ENCODE data around the gene SF3B4.

SF3B4 gene

DNA sequence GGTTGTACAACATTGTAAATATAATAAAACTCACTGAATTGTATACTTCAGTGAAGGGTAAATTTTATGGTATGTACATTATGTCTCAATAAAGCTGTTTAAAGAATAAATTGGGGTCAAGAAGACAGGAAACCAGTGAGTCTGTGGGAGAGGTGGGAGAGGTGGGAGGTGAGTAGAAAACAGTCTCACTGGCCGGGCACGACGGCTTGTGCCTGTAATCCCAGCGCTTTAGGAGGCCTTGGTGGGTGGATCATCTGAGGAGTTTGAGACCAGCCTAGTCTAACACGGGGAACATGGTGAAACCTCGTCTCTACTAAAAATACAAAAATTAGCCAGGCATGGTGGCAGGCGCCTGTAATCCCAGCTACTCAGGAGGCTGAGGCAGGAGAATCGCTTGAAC, 4.9 kb upstream of the SF3B4 start:
- DNase-seq (ENCODE audit: low read depth in 2 of 2) = no peak

DNA sequence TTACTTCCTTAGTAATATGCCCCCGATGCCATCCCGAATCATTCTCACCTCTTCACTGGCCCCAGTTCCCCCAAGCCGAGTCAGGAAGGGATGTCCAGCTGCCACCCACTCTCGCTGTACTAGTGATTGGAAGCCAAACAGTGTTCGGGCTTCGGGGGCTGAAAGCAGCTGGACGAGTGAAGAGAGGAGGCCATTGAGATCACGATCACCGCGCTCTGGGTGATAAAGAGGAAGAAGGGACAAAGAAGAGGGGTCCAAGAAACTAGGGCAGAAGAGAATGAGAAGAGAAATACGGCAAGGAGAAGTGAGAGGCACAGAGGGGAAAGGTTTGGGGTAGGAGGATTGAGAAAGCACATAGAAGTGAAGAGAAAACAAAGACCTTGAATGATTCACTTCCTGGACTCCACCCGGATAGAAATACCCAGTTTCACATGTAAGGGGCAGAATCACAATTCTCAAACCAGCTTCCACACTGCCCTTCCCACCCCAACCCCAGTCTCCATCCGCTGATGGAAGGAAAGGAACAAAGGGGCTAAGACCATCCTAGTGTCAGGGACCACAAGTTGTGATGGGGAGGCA, 3.7 kb upstream of the SF3B4 start:
- no peak for DNase-seq (ENCODE audit: low read depth in 2 of 2)

DNA sequence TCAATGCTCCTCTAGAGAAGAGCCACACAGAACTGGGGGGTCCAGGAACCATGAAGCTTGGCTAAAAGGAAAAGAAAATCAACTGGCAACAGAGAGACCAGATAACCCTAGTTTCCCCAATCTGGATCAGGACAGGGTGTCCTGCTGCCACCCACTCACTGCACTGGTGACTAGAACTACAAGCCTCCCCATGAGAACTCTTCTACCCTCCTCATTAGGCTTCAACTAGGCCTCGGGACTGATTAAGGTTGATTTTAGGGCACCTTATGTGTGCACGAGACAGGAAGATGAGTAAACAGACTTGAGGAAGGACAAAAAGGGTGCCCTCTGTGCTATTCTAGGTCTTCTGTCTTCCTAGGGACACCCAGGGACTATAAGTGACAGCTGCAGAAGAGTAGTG, 2.3 kb upstream of the SF3B4 start:
- DNase-seq (ENCODE audit: low read depth in 2 of 2) = no peak

DNA sequence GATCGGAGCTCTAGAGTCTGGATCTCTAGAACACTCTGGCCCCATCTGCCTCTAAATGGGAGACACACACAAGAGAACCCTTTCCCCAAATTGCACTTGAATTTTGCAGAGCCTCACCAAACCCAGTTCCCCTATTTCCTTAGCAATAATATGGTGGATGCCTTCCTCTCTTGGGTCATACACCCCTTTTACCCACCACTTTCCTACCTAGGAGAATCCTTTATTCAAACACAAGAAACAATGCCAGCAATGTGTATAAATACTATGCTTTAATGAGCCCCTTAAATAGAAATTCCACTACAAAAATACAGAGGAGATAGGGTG, 760 bp upstream of the SF3B4 start:
- DNase-seq (ENCODE audit: low read depth in 2 of 2) = no peak

DNA sequence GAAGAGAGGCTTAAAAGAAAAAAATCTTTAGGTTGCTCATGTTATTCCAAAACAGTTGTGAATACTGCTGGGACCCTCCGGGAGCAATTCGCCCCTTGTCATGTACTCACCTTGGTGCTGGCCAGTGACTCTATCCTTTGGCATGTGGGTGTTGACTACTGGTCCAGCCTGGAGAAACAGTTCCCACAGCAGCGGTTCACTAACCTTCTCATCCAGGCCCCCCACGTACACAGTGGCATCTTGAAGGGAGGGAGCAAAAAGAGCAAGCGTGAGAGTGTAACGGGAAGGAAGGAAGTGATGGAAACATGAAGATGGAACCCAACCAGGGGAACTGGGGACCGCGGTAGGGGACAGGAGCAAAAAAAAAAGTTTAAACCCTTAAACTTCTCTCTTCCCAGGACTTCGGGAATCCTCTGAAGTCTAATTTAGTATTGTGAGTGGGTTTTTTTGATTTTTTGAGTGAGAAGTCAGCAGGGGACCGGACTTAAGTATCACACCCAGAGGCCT, 494 bp downstream of the SF3B4 start:
- no peak for DNase-seq (ENCODE audit: low read depth in 2 of 2)

DNA sequence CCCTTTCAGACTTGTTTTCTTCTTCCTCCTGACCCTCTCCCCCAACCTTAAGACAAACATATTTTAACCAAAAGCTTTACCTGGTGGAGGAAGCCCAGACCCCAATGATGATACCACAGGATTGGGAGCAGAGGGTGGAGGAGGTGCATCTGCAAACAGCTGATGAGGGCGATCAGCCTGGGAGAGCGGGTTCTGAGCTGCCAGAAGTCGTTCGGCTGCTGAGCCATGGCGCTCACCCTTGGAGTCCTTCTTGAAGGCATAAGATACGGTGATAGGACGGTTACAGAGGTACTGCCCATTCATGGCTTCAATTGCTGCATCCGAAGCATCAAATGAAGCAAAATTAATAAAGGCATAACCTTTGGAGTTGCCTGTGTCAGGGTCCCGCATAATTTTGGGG, 1.3 kb downstream of the SF3B4 start:
- no peak for DNase-seq (ENCODE audit: low read depth in 2 of 2)

DNA sequence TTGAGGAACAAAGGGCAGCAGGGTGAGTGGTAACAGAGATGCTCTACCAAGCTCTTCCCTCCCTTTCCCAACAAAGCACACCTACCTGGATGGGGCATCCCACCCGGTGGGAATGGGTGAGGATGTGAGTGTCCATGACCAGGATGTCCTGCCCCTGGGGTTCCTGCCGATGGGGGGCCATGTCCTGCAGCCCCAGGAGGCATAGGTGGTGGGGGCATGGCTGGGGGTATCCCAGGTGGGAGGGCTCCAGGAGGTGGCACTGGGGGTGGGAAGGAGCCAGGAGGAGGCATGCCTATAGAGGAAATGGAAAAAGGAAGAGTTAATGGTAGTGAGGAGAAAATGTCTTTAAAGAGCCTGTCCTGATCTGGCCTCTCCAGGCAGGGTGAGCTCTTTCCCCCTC, 1.9 kb downstream of the SF3B4 start:
- DNase-seq (ENCODE audit: low read depth in 2 of 2) = no peak

DNA sequence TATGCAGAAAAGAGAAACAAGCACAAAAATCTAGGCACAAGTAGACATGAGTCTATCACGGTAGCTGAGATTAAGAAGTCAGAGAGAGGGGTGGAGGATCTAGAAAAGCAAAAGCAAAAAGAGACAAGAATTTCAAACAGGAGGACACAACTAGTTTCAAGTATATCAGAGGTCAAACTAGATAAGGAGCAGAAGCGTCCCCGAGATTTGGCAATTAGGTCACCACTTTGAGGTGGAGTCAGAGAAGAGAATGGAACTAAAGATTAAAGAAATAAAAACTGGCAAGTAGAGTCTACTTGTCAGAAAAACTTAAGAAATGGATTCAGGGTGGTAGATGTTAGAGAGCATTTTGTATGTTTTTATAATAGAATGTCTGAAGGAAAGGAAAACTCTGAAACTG, 2.3 kb downstream of the SF3B4 start:
- DNase-seq (ENCODE audit: low read depth in 2 of 2) = no peak

DNA sequence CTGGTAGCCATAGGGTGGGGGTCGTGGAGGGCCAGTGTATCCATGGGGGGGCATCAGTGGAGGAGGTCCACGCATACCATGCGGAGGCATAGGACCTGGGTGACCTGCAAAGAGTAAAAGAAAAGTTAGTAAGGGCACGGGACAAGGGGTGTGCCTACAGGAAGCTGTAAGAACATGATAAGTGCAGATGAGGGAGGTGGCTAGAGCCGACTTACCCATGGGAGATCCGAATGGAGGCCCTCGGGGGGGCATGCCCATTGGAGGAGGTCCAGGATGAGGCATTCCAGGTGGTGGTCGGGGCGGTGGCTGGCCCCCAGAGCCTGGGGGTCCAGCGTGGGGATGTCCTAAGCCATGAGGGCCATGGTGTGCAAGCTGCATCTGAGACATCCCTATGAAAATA, 4.0 kb downstream of the SF3B4 start:
- no peak for DNase-seq (ENCODE audit: low read depth in 2 of 2)

DNA sequence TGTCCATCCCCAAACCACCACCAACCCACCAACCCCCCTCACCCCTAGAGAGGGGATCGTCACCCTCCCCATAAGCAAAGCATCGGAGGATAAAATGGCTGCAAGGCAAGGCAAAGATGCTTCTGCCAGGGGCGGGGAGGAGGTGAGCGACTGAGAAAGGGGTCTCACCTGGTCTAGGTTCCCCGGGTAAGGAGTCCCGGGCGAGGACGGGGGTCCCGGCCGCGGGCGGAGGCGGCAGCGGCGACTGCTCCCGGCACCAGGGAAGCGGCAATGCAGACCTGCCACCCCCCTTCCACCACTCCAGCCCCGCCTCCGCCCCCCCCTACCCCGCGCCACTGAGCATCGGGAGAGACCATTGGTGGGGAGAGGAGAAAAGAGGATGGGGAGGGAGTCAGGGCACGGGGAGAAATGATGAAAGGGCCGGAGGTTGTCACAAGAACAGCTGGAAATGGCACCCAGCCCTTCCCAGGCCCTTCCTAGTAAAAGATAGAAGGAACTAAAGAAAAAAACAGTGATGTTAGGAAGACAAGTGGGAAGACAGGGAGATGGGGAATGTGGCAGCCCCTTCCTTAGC, 9.9 kb downstream of the SF3B4 start, which contains the start of gene SV2A:
Gene SV2A, minus strand, starts transcription at position 274 of the 574 bp plus-strand sequence. CDS start 4,004 bp downstream, outside the sequence.
- peak in 1 of 2 experiments; percentile 39 for DNase-seq (ENCODE audit: low read depth in 2 of 2)

DNA sequence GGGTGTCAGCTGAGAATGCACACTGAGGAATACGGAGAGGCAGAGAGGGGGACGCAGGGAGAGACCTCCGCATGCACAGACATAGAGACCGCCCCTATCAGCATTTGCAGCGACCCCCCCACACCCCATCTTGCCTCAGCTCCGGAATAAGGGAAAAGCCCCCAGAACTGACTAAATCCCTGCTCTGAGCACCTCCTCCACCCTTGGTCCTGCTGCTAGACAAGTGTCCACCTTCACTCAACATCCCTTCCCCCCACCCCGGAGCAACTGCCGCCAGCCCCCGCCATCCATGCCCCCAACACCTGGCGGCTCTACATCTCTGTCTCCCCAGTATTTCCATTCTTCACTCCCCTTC, 10.7 kb downstream of the SF3B4 start:
- no peak for DNase-seq (ENCODE audit: low read depth in 2 of 2)

DNA sequence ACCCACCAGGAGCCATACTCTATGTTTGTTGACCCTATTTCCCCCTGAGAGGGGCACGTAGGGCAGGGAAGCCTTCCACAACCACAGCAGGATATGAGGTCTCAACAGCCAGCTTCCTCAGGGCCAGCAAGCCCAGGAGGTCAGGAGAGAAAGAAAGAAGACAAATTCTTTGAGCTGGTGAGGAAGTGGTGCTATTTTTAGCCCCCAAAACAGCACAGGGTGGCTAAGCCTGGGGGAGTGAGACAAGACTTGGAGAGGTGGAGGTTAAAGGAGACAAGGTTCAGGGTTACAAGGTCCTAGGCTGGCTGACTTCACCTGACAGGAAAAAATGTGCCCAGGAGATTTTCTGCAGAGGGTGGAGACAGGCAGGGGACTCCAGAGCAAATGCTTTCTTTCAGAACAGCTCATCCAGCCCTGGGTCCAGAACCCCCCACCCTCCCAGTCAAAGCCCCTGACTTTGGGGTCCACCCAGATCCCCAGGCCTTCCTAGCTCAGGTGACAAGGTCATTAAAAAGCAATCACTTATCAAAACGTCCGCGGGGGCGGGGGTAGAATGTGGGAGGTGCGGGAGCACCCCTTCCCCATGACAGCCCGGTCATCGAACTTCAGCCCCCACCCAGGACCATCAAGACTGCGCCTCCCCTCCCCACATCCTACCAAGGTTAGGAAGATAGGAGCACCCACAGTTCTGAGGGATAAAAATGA, 11.3 kb downstream of the SF3B4 start:
- no peak for DNase-seq (ENCODE audit: low read depth in 2 of 2)

DNA sequence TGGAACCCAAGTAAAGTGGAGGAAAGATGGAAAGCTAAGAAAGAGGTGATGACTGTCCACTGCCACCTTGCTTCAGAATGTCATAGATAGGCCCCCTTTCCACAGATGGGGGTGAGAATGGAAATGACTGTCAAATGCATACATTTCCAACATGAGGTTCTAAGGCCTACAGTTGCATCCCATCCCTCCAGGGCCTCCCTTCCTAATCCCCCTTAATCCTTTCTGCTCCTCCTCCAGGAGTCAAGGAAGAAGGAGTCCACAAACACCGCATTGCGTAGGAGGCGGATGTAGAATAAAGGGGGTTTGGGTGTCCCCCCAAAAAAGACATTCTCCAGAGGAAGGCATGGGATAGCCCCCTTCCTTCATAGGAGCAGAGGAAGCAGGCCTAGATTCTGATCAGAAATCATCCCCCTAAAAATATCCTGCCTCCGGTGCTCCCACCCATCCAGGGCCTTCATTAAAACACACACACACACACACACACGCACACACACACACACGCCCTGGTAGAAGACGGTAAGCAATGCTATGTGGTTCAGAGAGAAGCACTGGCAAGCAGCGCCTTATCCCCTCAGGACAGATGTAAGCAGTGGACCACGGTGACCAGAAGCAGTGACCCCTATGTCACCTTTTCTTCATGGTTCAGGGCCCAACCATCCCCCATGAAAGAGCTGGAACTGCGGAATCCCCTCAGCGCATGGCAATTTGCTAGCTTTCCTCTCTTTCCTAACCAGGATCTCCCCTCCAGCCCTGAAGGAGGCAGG, 12.0 kb downstream of the SF3B4 start:
- DNase-seq (ENCODE audit: low read depth in 2 of 2) = no peak

DNA sequence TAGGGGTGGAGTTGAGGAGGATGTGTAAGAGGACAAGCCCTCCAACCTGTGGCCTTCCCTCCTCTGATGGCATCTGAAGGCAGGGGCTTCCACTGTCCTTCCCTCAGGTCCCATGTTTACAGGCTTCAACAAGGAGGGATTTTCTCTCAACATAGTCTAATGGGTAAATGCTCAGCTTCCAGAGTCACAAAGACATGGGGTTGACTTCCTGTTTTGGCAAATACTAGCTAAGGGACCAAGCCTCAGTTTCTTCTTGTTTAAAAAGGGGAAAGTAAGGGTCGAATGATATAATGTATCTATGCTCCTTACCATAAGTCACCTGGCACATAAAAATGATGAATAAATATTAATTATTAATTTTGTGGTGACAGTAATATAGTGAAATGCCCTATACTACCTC, 13.1 kb downstream of the SF3B4 start:
- no peak for DNase-seq (ENCODE audit: low read depth in 2 of 2)

DNA sequence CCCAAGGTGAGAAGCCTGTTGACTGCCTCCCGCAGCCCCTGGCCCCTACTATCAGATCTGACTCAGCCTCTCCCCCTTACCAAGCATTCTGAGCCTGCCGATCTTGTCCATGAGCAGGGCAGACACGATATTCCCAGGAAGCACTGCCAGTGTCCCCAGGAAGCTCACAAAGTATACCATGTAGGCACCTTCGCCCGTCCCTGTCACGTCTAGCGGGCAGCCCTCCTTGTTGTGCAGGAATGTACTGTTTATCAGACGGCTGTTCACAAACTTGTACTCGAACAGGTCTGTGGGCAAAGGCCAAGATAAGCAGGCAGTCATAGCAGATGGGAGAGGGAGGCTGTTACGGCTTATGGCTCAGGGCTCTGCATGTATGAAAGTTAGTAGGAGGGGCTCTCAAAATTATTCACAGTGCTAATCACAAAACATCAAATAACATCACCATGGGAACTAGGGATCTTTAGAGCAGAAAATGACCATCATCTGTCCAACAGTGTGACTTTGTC, 21.0 kb downstream of the SF3B4 start:
- no peak for DNase-seq (ENCODE audit: low read depth in 2 of 2)

DNA sequence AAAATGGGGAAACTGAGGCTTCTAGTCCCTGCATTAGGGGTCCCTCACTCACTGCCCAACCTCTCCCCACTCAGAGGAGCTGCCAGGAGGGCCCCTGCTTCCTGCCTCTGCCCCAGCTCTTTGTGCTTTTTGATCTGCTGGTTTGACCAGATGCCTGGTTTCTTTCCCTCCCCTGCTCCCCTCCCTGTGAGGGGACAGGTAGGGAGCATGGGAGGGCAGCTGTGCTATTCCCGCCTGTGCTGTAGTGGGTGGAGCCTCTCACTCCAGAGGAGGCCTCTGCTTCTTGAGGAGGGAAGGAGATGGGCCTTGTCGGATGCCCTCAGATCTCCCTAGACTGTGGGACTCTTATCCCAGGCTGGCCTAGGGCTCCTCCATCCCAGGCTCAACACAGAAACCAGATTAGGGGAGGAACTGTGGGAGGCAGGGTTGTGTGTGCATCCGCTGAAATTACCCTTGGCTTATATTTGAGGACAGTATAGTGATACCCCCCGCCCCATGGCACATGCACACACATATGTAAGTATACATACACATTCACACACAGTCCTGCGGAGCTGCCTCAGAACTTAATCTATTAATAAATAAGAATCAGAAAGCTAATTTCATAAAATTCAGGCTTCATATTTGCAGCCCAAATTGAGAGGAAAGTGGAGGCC, 23.6 kb downstream of the SF3B4 start:
- no peak for DNase-seq (ENCODE audit: low read depth in 2 of 2)

DNA sequence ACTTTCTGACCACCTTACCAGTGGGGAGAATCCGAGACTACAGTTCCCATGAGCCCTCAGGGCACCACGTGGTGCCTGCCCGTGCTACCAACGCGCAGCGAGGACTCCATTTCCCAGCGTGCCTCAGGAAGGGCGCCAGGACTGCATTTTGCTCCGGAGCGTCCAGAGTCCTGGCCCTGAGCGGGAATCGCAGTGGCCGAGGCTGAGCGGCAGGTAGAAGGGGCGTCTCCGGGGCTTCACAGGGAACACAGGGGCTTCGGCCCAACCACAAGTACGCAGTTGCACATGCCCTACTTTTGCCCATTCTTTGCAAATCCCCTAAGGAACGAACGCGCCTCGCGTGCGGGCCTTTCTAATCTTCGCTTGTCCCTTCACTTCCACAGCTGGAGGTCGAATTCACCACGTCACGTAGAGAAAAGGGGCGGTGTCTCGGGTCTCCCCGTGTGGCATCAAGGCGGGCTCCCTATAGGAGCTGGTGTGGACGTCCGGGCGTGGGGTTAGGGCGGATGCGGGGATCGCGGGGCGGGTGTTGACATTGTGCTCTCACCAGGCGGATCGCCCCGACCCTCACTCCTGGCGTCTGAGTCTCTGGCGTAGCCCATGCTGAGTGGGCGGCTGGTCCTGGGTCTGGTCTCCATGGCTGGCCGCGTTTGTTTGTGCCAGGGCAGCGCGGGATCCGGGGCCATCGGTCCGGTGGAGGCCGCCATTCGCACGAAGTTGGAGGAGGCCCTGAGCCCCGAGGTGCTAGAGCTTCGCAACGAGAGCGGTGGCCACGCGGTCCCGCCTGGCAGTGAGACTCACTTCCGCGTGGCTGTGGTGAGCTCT, 27.9 kb downstream of the SF3B4 start, which contains the start of gene BOLA1:
Gene BOLA1, plus strand, starts transcription at position 109 of the 825 bp plus-strand sequence. Its CDS starts 492 bp downstream, at position 601.
- peak; percentile 76 to 79 for DNase-seq (ENCODE audit: low read depth in 2 of 2)

DNA sequence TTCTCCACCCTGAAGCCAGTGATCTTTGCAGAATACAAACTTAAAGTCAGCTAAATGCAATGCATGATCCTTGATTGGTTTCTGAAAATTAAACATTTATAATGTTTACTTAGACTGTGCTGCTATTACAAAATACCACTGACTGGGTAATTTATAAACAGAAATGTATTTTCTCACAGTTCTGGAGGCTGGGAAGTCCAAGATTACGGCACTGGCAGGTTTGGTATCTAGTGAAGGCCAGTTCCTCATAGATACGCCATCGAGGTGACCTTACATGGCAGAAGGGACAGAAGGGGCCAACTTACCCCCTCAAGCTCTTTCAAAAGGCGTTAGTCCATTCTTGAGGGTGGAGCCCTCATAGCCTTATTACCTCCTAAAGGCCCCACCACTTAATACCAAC, 31.0 kb downstream of the SF3B4 start:
- no peak for DNase-seq (ENCODE audit: low read depth in 2 of 2)

DNA sequence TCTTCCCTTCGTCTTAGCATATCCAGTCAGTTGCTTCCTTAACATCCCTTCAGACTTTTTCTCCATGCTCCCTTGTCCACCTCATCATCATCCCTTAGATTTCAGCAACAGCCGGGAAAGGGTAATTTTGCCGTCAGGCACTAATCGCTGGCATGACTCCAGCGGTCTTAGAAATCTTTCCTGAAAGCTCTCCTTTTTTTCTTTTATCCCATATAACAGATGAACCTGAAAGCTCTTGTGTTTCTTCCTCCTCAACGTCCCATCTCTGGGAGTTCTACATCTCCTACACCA, 38.7 kb downstream of the SF3B4 start:
- no peak for DNase-seq (ENCODE audit: low read depth in 2 of 2)

DNA sequence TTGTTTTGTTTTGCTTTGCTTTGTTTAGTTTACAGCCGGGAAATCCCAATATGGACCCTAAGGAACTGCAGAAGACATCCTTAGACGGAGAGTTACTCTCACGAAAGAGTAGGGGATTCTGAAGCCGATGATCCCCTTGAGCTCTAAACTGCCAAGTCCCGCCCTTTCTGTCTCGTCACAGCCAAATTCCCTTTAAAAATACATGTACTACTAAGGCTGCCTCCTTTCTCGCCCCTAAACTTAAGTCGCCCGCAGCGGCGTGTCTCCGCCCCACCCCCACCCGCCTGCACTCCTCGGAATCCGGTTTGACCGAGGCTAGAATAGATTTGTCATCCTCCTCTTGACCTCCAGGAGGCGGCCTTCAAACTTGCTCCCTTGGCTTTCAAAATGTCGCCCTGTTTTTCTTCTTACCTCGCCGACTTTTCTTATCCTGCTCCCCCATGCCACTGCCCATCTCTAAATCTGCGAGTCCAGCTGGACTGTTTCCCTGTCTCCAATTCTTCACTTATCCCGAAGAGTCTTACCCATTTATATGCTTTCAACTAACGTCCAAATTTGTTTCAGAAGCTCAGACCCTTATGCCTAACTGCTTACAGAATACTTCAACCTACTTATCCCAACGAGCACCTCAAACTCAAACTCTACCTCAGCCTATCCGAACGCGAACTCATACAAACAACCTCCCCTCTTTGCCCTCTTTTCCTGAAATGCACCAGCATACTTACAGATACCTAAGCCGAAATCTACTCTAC, 39.2 kb downstream of the SF3B4 start:
- peak; percentile 78 to 79 for DNase-seq (ENCODE audit: low read depth in 2 of 2)

All from fibroblast of skin of left quadriceps (primary cell).